HFFc6 (cell line): ENCODE measurements around the gene GALNTL6. TPM values are rescaled to one million over a fixed set of nuclear protein-coding genes. Genes with fewer than 3 reads are reported as not detected.

ENCODE experiments used
- DNase-seq: peaks from one replicate; pipeline ENCODE4 v3.0.0-alpha.2; 2018
- H3K27ac Mint-ChIP-seq: 2 replicates; pipeline ENCODE4 v1.8.0; 2020; ENCODE audit warnings: mild to moderate bottlenecking, mixed read lengths
- H3K27me3 Mint-ChIP-seq: 2 replicates; pipeline ENCODE4 v1.8.0; 2021; ENCODE audit warnings: mild to moderate bottlenecking, moderate library complexity, mixed read lengths; ENCODE audit not compliant: insufficient read depth
- H3K36me3 Mint-ChIP-seq: 2 replicates; pipeline ENCODE4 v1.8.0; 2021; ENCODE audit warnings: low read depth, mixed read lengths
- H3K4me1 Mint-ChIP-seq: 2 replicates; pipeline ENCODE4 v1.8.0; 2020; ENCODE audit warnings: low read depth, mixed read lengths
- H3K4me3 Mint-ChIP-seq: 2 replicates; pipeline ENCODE4 v1.8.0; 2020; ENCODE audit warnings: mild to moderate bottlenecking, moderate library complexity, mixed read lengths
- H3K9me3 Mint-ChIP-seq: 2 replicates; pipeline ENCODE4 v1.8.0; 2020; ENCODE audit warnings: mild to moderate bottlenecking, mixed read lengths
- CTCF ChIP-seq: fragments of 200-600 bp; sonication (generic); IDR thresholded peaks from 2 replicates; pipeline ENCODE4 v1.5.0; 2021; ENCODE audit warnings: antibody characterized with exemption, mild to moderate bottlenecking
- total RNA-seq, 6 experiments: library from RNA; stranded (reverse); fragmentation: NEBNext Ultra II Directional; extraction: Animal tissue kit (Norgen Biotek cat#: 25700); gene quantifications; 2 replicates in 1 of 6; 3 replicates in 5 of 6; pipeline ENCODE4 v1.2.3, GENCODE V29; 2021

GALNTL6 gene
- total RNA-seq, 6 experiments from 2014 or later: 0.07 TPM; not detected in 5

DNA sequence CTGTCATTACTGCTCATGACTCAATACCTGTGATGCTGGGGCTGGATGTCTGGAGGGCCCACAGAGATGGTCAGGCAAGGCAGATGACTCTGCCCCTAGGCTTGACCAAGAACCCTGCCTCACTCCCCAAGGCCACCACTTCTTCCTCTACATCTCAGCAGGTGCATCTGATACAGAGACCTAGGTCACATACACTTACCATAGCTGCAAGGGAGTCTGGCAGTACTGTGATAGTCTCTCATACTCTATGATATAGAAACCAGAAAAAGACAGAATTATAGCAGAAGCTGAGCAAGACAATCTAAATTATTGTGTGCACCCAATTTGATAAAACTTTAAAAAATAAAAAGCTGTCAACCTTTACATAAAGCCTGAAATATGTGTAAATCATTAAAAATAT is 878.3 kb downstream of the GALNTL6 start:
- H3K4me1 Mint-ChIP-seq: no peaks in the 10 kb centered on the region
- no peak for TF ChIP-seq CTCF
- H3K36me3 Mint-ChIP-seq: no peaks in the 10 kb centered on the region
- no peak overlapping the region for H3K27ac Mint-ChIP-seq
- no peak overlapping the region for H3K4me3 Mint-ChIP-seq
- H3K9me3 Mint-ChIP-seq: peaks cover 21% of the 10 kb centered on the region
- no peak for DNase-seq
- H3K27me3 Mint-ChIP-seq: no peaks in the 10 kb centered on the region

DNA sequence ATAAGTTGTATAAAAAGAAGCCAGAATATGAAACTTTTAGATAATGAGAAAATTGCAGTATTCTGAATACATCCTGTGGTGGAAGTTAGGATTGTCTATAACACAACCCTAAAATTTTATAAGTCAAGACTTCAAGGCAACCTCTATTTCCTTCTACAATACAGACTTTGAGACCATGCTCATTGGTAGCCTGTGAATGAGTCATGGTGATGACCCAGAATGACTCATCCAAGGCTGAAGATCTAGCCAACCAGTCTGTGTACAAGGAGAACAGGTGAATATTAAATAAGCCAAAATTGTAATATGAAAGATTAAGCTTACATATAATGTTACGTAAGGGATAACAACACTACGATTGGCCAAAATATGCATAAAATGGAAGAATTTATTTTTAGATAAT is 879.5 kb downstream of the GALNTL6 start:
- H3K27me3 Mint-ChIP-seq: no peaks in the 10 kb centered on the region
- no peak overlapping the region for H3K27ac Mint-ChIP-seq
- no peaks in the 10 kb centered on the region for H3K36me3 Mint-ChIP-seq
- H3K4me1 Mint-ChIP-seq: no peaks in the 10 kb centered on the region
- no peak for DNase-seq
- no peak for TF ChIP-seq CTCF
- H3K9me3 Mint-ChIP-seq: peaks cover 23% of the 10 kb centered on the region
- H3K4me3 Mint-ChIP-seq: no peak overlapping the region

- H3K27me3 Mint-ChIP-seq: no peaks in the 10 kb centered on the region
- no peak overlapping the region for H3K27ac Mint-ChIP-seq
- no peaks in the 10 kb centered on the region for H3K36me3 Mint-ChIP-seq
- no peaks in the 10 kb centered on the region for H3K4me1 Mint-ChIP-seq
- TF ChIP-seq CTCF: no peak
- H3K9me3 Mint-ChIP-seq: peaks cover 8% of the 10 kb centered on the region
- DNase-seq: no peak
- H3K4me3 Mint-ChIP-seq: no peak overlapping the region
Observed at GRCh38 chr4:172698256-172698655, 885.1 kb downstream of the GALNTL6 start.

DNA sequence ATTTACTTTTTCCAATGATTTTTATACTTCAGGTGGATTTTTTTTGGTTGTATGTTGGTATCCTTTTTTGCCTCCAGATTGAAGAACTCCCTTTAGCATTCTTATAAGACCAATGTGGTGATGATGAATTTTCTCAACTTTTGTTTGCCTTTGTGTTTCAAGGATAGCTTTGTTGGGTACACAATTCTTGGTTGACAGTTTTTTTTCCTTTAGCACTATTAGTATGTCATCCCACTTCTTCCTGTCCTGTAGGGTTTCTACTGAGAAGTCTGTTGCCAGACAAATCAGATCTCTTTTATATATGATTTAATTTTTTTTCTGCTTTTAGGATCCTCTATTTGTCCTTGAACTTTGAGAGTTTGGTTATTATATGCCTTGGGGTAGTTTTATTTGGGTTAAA is 892.4 kb downstream of the GALNTL6 start:
- TF ChIP-seq CTCF: no peak
- no peak overlapping the region for H3K27ac Mint-ChIP-seq
- H3K4me3 Mint-ChIP-seq: no peak overlapping the region
- peaks cover 8% of the 10 kb centered on the region for H3K36me3 Mint-ChIP-seq
- H3K4me1 Mint-ChIP-seq: no peaks in the 10 kb centered on the region
- peaks cover 26% of the 10 kb centered on the region for H3K9me3 Mint-ChIP-seq
- no peaks in the 10 kb centered on the region; the same call in 1 of the 2 replicates for H3K27me3 Mint-ChIP-seq
- no peak for DNase-seq

DNA sequence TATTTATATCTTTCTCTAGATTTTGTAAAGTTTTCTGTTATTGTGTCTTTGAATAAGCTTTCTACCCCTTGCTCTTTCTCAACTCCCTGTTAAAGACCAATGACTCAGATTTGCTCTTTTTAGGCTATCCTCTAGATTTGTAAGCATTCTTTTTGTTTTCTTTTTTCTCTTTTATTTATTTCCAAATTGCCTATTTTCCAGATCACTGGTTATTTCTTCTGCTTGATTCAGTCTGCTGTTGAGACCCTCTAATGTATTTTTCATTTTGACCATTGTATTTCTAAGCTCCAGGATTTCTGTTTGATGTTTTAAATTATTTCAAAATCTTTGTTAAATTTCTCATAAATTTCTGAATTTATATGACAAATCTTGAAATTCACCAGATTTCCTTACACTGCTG is 892.8 kb downstream of the GALNTL6 start:
- Mint-ChIP-seq H3K36me3 (peaks cover 8% of the 10 kb centered on the region), H3K4me3 (no peak overlapping the region), H3K4me1 (no peaks in the 10 kb centered on the region), H3K27ac (no peak overlapping the region), H3K9me3 (peaks cover 26% of the 10 kb centered on the region), H3K27me3 (no peaks in the 10 kb centered on the region; the same call in none of the 2 replicates)
- no peak for DNase-seq
- no peak for TF ChIP-seq CTCF

DNA sequence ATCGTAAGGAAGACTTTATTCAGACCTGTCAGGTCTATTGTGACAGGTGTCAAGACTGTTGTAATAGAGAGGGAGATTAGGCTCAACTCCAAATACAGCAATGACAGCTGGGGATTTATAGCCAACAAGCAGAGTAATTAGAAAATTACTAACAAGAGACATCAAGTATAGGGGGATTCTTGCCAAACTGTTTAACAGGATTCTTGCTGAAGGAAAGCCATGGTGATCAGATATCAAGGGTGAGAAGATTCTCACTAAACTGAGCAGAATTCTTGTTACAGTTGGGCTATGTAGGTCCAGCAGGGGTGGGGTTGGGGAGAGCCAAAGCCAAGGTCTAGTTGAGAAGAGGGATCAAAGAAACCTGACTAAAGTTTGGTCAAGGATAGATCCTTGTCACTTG is 894.4 kb downstream of the GALNTL6 start:
- Mint-ChIP-seq H3K36me3 (peaks cover 8% of the 10 kb centered on the region), H3K27ac (no peak overlapping the region), H3K9me3 (peaks cover 31% of the 10 kb centered on the region), H3K4me3 (no peak overlapping the region), H3K4me1 (no peaks in the 10 kb centered on the region), H3K27me3 (no peaks in the 10 kb centered on the region; the same call in none of the 2 replicates)
- no peak for DNase-seq
- TF ChIP-seq CTCF: no peak
